Endothelial cell of umbilical vein (primary cell): ENCODE measurements around the gene TDRD5.

ENCODE experiments used
- CTCF ChIP-seq, 2 donors: IDR thresholded peaks; 1 replicate in 1 of 2; 2 replicates in 1 of 2; pipeline ENCODE4 v1.5.1; 2011; ENCODE audit warnings: low read length in 2 of 2, mild to moderate bottlenecking in 2 of 2, moderate library complexity in 2 of 2, control low read depth in 1 of 2, inconsistent platforms in 1 of 2, low read depth in 1 of 2; ENCODE audit not compliant: insufficient read depth in 1 of 2; ENCODE audit errors: extremely low read depth in 1 of 2
- EZH2 ChIP-seq: IDR thresholded peaks from 2 replicates; pipeline ENCODE4 v1.6.1; 2012; ENCODE audit warnings: borderline replicate concordance, low read depth, mild to moderate bottlenecking, moderate library complexity, low read length, inconsistent platforms; ENCODE audit not compliant: severe bottlenecking
- FOS ChIP-seq: IDR thresholded peaks from 2 replicates; pipeline ENCODE4 v1.6.1; 2011; ENCODE audit warnings: mild to moderate bottlenecking, low read length, moderate library complexity, borderline replicate concordance; ENCODE audit not compliant: insufficient read depth
- GATA2 ChIP-seq: IDR thresholded peaks from 2 replicates; pipeline ENCODE4 v1.7.0; 2011; ENCODE audit warnings: low read depth, mild to moderate bottlenecking, moderate library complexity, mixed read lengths, low read length; ENCODE audit not compliant: insufficient read length, insufficient read depth
- JUN ChIP-seq: IDR thresholded peaks from 2 replicates; pipeline ENCODE4 v1.6.1; 2011; ENCODE audit warnings: borderline replicate concordance, low read depth; ENCODE audit not compliant: insufficient read length, insufficient read depth
- MYC ChIP-seq: IDR thresholded peaks from one replicate; pipeline ENCODE4 v1.6.1; 2011; ENCODE audit warnings: mild to moderate bottlenecking, low read depth, low read length
- POLR2A ChIP-seq: IDR thresholded peaks from 2 replicates; pipeline ENCODE4 v1.6.1; 2012; ENCODE audit warnings: low read depth, mild to moderate bottlenecking, control low read depth, low read length
- POLR2AphosphoS5 ChIP-seq: IDR thresholded peaks from 2 replicates; pipeline ENCODE4 v1.6.1; 2012; ENCODE audit warnings: low read depth, mild to moderate bottlenecking, control low read depth, low read length, moderate library complexity; ENCODE audit not compliant: insufficient read depth
- TF ChIP-seq, protein P1 (sequence below): IDR thresholded peaks from 2 replicates; pipeline ENCODE4 v1.6.1; 2011; ENCODE audit not compliant: insufficient read depth, insufficient read length

DNA sequence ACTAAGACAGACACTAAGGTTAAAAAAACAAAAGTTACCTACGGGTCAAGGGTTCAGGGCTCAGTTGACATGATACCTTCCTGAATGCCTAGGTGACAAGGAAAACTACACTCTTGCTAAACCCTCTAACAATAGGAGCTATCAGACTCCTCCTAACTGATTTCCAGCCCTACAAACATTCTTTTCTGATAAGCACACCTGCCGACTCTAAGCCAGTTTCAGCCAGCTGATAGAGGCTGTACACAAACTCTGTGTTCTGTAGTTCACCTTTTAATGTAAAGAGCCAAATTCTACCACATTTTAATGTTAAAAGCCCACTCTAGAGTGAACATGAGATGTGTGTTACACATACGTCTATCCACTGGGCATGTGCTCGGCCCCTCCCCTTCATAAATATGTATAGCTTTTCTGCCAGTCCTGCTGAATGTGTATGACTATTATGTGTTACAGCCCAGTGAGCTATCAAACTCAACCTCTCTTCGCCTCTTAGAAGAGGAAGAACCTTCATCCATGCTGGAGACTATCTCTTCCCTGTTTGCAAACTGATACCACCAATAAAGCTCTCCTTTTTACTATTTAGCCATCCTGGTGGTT, 111.4 kb downstream of the TDRD5 start:
- no peak for TF ChIP-seq CTCF (IDR thresholded peaks at IDR 0.05; ENCODE audit: extremely low read depth in 1 of 2, insufficient read depth in 1 of 2, low read depth in 1 of 2, low read length in 2 of 2)
- no peak for TF ChIP-seq MYC
- no peak for TF ChIP-seq FOS
- TF ChIP-seq, protein P1, sequence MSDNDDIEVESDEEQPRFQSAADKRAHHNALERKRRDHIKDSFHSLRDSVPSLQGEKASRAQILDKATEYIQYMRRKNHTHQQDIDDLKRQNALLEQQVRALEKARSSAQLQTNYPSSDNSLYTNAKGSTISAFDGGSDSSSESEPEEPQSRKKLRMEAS, result no peak
- no peak for TF ChIP-seq POLR2AphosphoS5
- no peak for TF ChIP-seq EZH2
- TF ChIP-seq POLR2A, result no peak
- no peak for TF ChIP-seq JUN
- TF ChIP-seq GATA2, result no peak
